Small intestine (tissue), 7 donors: ENCODE measurements around the gene PCDHA8. TPM values are rescaled to one million over a fixed set of nuclear protein-coding genes. Genes with fewer than 3 reads are reported as not detected.
"Not testable (repeated sequence)": the region's sequence is repeated elsewhere in the genome, so short reads cannot be mapped to it uniquely, and the experiment has no call there.

ENCODE experiments used
- DNase-seq, 2 donors: peaks; one replicate each; pipeline versions ENCODE4 v3.0.0 to v3.0.0-alpha.2; 2013
- FAIRE-seq: peaks from 2 replicates; lab custom pipeline; 2012; peaks lifted over from hg19 to GRCh38; lab: Jason Lieb, UNC
- H3K27ac ChIP-seq, 3 donors: one replicate each; pipeline ENCODE4 v1.5.1; 2013; ENCODE audit warnings: low read length in 2 of 3, mild to moderate bottlenecking in 2 of 3, control low read depth in 1 of 3, inconsistent platforms in 1 of 3, low read depth in 1 of 3, moderate library complexity in 1 of 3
- H3K27me3 ChIP-seq, 3 donors: one replicate each; pipeline ENCODE4 v1.6.1; 2013; ENCODE audit warnings: low read length in 3 of 3, inconsistent platforms in 1 of 3; ENCODE audit not compliant: control insufficient read depth in 3 of 3, insufficient read depth in 3 of 3
- H3K36me3 ChIP-seq, 3 donors: one replicate each; pipeline ENCODE4 v1.6.1; 2013; ENCODE audit warnings: low read length in 3 of 3, inconsistent platforms in 1 of 3, low read depth in 1 of 3, mild to moderate bottlenecking in 1 of 3, moderate library complexity in 1 of 3; ENCODE audit not compliant: control insufficient read depth in 3 of 3, insufficient read depth in 2 of 3
- H3K4me1 ChIP-seq, 3 donors: one replicate each; pipeline ENCODE4 v1.6.1; 2013; ENCODE audit warnings: low read length in 2 of 3, inconsistent platforms in 1 of 3, low read depth in 1 of 3, mild to moderate bottlenecking in 1 of 3, moderate library complexity in 1 of 3; ENCODE audit not compliant: control insufficient read depth in 3 of 3, insufficient read depth in 2 of 3
- H3K4me3 ChIP-seq, 3 donors: one replicate each; pipeline ENCODE4 v1.5.1; 2013; ENCODE audit warnings: low read length in 3 of 3, control low read depth in 1 of 3, inconsistent platforms in 1 of 3, low read depth in 1 of 3, mild to moderate bottlenecking in 1 of 3, moderate library complexity in 1 of 3
- H3K9me3 ChIP-seq, 2 donors: one replicate each; pipeline ENCODE4 v1.6.1; 2013; ENCODE audit warnings: low read depth in 1 of 2, low read length in 1 of 2; ENCODE audit not compliant: control insufficient read depth in 2 of 2, insufficient read depth in 1 of 2
- WGBS, 3 donors: extraction: QIAGEN DNeasy Blood & Tissue Kit; methylation state at CpG; one replicate each; pipeline ENCODE4 v1.1.7; 2013; 5-methylcytosine and 5-hydroxymethylcytosine counted together
- polyA plus RNA-seq, 4 donors: library from polyadenylated mRNA; stranded (reverse) in 3 of 4; unstranded in 1 of 4; fragments of 200-250 nt in 3 of 4; fragments of 120-200 nt in 1 of 4; gene quantifications; one replicate each; pipeline versions ENCODE4 v1.2.1 to v1.2.3, GENCODE V29; 2013
- donor health status: healthy with polysubstance abuse.
- donor health status: control.
- donor health status: control.
- donor health status: Bipolar disorder and iron deficiency.
- donor health status: healthy.

The PCDHA8 gene
- polyA plus RNA-seq, 4 donors, result 0.04 to 0.06 TPM; not detected in 2

DNA sequence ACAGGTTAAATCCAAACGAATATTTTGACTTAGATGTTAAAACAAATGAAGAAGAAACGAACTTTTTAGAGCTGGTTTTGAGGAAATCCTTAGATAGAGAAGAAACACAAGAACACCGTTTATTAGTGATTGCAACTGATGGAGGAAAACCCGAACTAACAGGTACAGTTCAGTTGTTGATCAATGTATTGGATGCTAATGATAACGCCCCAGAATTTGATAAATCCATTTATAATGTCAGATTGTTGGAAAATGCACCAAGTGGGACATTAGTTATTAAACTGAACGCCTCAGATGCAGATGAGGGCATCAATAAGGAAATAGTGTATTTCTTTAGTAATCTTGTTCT, 18.7 kb upstream of the PCDHA8 start:
- Histone ChIP-seq H3K4me3 (no peak overlapping the region), H3K27me3 (peaks cover 0 to 2% (median 0%) of the 10 kb centered on the region in 3 donors), H3K27ac (no peak overlapping the region), H3K36me3 (no peaks in the 10 kb centered on the region), H3K4me1 (no peaks in the 10 kb centered on the region), H3K9me3 (peaks cover 4 to 29% of the 10 kb centered on the region in 2 donors)
- DNase-seq (no peak), FAIRE-seq (no peak)
- WGBS, 3 donors, result 29 to 31% (median 30%) methylated on average over 6 of the region's 6 CpGs

DNA sequence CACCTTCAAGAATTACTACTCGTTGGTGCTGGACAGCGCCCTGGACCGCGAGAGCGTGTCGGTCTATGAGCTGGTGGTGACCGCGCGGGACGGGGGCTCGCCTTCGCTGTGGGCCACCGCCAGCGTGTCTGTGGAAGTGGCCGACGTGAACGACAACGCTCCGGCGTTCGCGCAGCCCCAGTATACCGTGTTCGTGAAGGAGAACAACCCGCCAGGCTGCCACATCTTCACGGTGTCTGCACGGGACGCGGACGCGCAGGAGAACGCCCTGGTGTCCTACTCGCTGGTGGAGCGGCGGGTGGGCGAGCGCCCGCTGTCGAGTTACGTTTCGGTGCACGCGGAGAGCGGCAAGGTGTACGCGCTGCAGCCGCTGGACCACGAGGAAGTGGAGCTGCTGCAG, 18.0 kb upstream of the PCDHA8 start:
- H3K4me1 ChIP-seq, H3K27ac ChIP-seq, FAIRE-seq, DNase-seq, H3K27me3 ChIP-seq, H3K4me3 ChIP-seq, H3K36me3 ChIP-seq: not testable (repeated sequence)
- WGBS, 3 donors, result 59 to 78% (median 78%) methylated on average over 40 to 48 of the region's 48 CpGs
- H3K9me3 ChIP-seq, result peaks cover 4 to 31% of the 10 kb centered on the region in 2 donors

DNA sequence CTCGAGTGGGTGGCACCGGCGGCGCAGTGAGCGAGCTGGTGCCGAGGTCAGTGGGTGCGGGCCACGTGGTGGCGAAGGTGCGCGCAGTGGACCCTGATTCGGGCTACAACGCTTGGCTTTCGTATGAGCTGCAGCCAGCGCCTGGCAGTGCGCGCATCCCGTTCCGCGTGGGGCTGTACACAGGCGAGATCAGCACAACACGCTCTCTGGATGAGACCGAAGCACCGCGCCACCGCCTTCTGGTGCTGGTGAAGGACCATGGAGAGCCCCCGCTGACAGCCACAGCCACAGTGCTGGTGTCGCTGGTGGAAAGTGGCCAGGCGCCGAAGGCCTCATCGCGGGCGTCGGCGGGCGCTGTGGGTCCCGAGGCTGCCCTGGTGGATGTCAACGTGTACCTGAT, 17.5 kb upstream of the PCDHA8 start:
- H3K9me3 ChIP-seq, result peaks cover 4 to 34% of the 10 kb centered on the region in 2 donors
- no peaks in the 10 kb centered on the region for H3K4me1 ChIP-seq
- WGBS, 3 donors, result 62 to 76% (median 76%) methylated on average over 26 to 38 of the region's 38 CpGs
- no peak overlapping the region for H3K4me3 ChIP-seq
- no peaks in the 10 kb centered on the region for H3K36me3 ChIP-seq
- H3K27ac ChIP-seq, result no peak overlapping the region
- FAIRE-seq, result no peak
- no peak for DNase-seq
- H3K27me3 ChIP-seq, result peaks cover 0 to 9% (median 0%) of the 10 kb centered on the region in 3 donors

DNA sequence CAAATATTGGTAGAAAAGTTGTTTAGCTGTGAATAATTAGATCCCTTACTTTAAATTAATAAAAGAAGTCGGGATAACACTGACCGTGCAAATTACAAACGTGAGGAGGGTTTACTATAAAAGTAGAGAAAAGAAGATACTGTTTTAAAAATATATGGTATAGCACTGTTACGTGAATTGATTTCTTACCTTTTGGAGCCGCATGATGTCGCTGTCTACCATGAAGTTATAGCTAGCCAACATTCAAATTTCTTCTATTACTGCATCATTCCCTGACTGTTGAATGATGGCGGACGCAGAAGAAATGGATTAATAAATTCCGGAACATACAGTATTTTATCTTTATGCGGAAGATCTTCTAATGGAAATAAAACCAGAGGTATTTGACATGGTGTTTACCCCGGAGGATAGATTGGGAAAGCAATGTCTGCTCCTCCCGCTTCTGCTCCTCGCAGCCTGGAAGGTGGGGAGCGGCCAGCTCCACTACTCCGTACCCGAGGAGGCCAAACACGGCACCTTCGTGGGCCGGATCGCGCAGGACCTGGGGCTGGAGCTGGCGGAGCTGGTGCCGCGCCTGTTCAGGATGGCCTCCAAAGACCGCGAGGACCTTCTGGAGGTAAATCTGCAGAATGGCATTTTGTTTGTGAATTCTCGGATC, 13.2 kb upstream of the PCDHA8 start, which contains the start of gene PCDHA6:
Gene PCDHA6 (plus strand): TSS at position 257 of the 658 bp plus-strand sequence. CDS start 132 bp downstream, at position 389.
- Histone ChIP-seq H3K27me3 (peaks cover 0 to 7% (median 0%) of the 10 kb centered on the region in 3 donors), H3K9me3 (peaks cover 4 to 41% of the 10 kb centered on the region in 2 donors), H3K4me1 (no peaks in the 10 kb centered on the region), H3K27ac (no peak within 1 kb of the TSS), H3K4me3 (no peak within 1 kb of the TSS), H3K36me3 (no peaks in the 10 kb centered on the region)
- FAIRE-seq (no peak), DNase-seq (no peak)
- WGBS, 3 donors, result 21 to 42% (median 35%) methylated on average over 26 to 27 of the region's 27 CpGs

- no peak for FAIRE-seq
- DNase-seq, result no peak
- no peaks in the 10 kb centered on the region for H3K36me3 ChIP-seq
- no peak overlapping the region for H3K4me3 ChIP-seq
- 27 to 48% (median 43%) methylated on average over 15 to 18 of the region's 18 CpGs for WGBS, 3 donors
- H3K4me1 ChIP-seq, result no peaks in the 10 kb centered on the region
- peaks cover 4 to 37% of the 10 kb centered on the region in 2 donors for H3K9me3 ChIP-seq
- H3K27me3 ChIP-seq, result peaks cover 0 to 7% (median 0%) of the 10 kb centered on the region in 3 donors
- no peak overlapping the region for H3K27ac ChIP-seq
These were observed 12.6 kb upstream of the PCDHA8 start for GRCh38 chr5:140828362-140828737.

- H3K27ac ChIP-seq, H3K4me1 ChIP-seq, H3K36me3 ChIP-seq, FAIRE-seq, H3K4me3 ChIP-seq, H3K27me3 ChIP-seq, DNase-seq: not testable (repeated sequence)
- WGBS, 3 donors, result 53 to 71% (median 69%) methylated on average over 79 to 106 of the region's 106 CpGs
- H3K9me3 ChIP-seq, result peaks cover 2 to 35% of the 10 kb centered on the region in 2 donors
These were observed 11.2 kb upstream of the PCDHA8 start for GRCh38 chr5:140829511-140830501.

DNA sequence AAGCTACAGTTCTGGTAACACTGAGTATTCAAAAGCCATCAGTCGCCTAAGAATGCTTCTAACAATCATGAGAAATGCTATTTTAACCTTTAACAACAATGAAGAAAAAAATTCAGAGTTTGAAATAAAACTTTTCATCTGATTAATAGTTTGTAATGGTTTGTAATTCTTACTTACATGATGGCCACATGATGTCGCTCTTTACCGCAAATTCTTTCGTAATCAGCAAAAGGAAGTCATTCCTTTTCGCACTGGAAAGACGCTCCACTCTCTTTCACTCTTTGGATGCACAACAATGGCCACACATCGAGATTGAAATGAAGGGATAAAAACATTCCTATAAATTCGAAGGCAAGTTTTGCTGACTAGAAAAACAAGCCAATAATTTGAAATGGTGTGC, 7.0 kb upstream of the PCDHA8 start, which contains the start of gene PCDHA7:
Gene PCDHA7 (plus strand): TSS at position 277 of the 400 bp plus-strand sequence. CDS start 115 bp downstream, at position 392.
- FAIRE-seq (no peak), DNase-seq (no peak)
- WGBS, 3 donors, result 14 to 20% (median 18%) methylated on average over 8 of the region's 8 CpGs
- Histone ChIP-seq H3K9me3 (peaks cover 5 to 47% of the 10 kb centered on the region in 2 donors), H3K36me3 (no peaks in the 10 kb centered on the region), H3K4me1 (no peaks in the 10 kb centered on the region), H3K27ac (no peak within 1 kb of the TSS), H3K27me3 (no peaks in the 10 kb centered on the region), H3K4me3 (no peak within 1 kb of the TSS)

DNA sequence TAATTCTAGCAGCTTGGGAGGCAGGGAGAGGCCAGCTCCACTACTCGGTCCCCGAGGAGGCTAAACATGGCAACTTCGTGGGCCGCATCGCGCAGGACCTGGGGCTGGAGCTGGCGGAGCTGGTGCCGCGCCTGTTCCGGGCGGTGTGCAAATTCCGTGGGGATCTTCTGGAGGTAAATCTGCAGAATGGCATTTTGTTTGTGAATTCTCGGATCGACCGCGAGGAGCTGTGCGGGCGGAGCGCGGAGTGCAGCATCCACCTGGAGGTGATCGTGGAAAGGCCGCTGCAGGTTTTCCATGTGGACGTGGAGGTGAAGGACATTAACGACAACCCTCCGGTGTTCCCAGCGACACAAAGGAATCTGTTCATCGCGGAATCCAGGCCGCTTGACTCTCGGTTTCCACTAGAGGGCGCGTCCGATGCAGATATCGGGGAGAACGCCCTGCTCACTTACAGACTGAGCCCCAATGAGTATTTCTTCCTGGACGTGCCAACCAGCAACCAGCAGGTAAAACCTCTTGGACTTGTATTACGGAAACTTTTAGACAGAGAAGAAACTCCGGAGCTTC, 6.5 kb upstream of the PCDHA8 start:
- FAIRE-seq, H3K36me3 ChIP-seq, DNase-seq, H3K27me3 ChIP-seq, H3K4me3 ChIP-seq, H3K4me1 ChIP-seq, H3K27ac ChIP-seq: not testable (repeated sequence)
- WGBS, 3 donors, result 28 to 51% (median 46%) methylated on average over 23 to 26 of the region's 38 CpGs
- H3K9me3 ChIP-seq, result peaks cover 5 to 45% of the 10 kb centered on the region in 2 donors
